ENCODE data around the gene DCX.

DNA sequence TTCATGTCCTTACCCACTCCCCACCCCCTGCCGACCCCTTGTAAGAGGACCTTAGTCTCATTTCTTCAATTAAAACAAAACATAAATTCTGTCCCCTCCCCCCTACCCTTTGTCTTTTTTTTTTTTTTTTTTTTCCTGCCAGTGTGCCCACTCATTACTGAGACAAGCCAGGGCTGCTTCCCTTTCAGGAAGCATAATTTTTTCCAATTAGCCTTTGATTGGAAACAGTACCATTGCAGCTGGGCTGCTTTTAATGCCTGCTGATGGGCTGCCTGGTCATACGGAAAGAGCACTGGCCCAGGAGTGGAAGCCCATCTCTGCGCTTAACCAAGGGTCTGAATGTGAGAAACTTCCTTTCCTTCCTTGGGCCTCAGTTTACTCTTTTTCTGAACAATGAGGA, 123.2 kb downstream of the DCX start:
- TF ChIP-seq, protein P1, sequence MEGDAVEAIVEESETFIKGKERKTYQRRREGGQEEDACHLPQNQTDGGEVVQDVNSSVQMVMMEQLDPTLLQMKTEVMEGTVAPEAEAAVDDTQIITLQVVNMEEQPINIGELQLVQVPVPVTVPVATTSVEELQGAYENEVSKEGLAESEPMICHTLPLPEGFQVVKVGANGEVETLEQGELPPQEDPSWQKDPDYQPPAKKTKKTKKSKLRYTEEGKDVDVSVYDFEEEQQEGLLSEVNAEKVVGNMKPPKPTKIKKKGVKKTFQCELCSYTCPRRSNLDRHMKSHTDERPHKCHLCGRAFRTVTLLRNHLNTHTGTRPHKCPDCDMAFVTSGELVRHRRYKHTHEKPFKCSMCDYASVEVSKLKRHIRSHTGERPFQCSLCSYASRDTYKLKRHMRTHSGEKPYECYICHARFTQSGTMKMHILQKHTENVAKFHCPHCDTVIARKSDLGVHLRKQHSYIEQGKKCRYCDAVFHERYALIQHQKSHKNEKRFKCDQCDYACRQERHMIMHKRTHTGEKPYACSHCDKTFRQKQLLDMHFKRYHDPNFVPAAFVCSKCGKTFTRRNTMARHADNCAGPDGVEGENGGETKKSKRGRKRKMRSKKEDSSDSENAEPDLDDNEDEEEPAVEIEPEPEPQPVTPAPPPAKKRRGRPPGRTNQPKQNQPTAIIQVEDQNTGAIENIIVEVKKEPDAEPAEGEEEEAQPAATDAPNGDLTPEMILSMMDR (conservative IDR thresholded peaks at IDR 0.05; ENCODE audit: low read depth in 2 of 2): no peak
- TF ChIP-seq POLR2AphosphoS5 (IDR thresholded peaks at IDR 0.05; ENCODE audit: low read depth) (no peak), JUNB (IDR thresholded peaks at IDR 0.05; ENCODE audit: unreplicated experiment) (no peak), EZH2phosphoT487 (IDR thresholded peaks at IDR 0.05; ENCODE audit: unreplicated experiment) (no peak), ZNF462 (CRISPR knock-in tag; IDR thresholded peaks at IDR 0.05) (no peak), EZH2 (IDR thresholded peaks at IDR 0.05; ENCODE audit: low read depth, unreplicated experiment) (no peak), REST (IDR thresholded peaks at IDR 0.05; ENCODE audit: unreplicated experiment) (no peak), ZNF114 (CRISPR knock-in tag; IDR thresholded peaks at IDR 0.05) (no peak), ZNF331 (CRISPR knock-in tag; IDR thresholded peaks at IDR 0.05; ENCODE audit: low read depth) (no peak), CREB1 (CRISPR knock-in tag; IDR thresholded peaks at IDR 0.05; ENCODE audit: low read depth) (no peak)
- TF ChIP-seq, protein P2, sequence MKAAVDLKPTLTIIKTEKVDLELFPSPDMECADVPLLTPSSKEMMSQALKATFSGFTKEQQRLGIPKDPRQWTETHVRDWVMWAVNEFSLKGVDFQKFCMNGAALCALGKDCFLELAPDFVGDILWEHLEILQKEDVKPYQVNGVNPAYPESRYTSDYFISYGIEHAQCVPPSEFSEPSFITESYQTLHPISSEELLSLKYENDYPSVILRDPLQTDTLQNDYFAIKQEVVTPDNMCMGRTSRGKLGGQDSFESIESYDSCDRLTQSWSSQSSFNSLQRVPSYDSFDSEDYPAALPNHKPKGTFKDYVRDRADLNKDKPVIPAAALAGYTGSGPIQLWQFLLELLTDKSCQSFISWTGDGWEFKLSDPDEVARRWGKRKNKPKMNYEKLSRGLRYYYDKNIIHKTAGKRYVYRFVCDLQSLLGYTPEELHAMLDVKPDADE (IDR thresholded peaks at IDR 0.05): no peak

Measured in GM23338 (cell line).